HG03565 (cell line): ENCODE data around the gene CLEC4G.
"Not testable (repeated sequence)": the region's sequence is repeated elsewhere in the genome, so short reads cannot be mapped to it uniquely, and the experiment has no call there.

ENCODE experiments used
- ATAC-seq: cut with Tn5 transposase; IDR thresholded peaks from one replicate; pipeline ENCODE4 v1.9.1; 2021; ENCODE audit warnings: mild to moderate bottlenecking, moderate library complexity; ENCODE audit not compliant: unreplicated experiment

The CLEC4G gene

DNA sequence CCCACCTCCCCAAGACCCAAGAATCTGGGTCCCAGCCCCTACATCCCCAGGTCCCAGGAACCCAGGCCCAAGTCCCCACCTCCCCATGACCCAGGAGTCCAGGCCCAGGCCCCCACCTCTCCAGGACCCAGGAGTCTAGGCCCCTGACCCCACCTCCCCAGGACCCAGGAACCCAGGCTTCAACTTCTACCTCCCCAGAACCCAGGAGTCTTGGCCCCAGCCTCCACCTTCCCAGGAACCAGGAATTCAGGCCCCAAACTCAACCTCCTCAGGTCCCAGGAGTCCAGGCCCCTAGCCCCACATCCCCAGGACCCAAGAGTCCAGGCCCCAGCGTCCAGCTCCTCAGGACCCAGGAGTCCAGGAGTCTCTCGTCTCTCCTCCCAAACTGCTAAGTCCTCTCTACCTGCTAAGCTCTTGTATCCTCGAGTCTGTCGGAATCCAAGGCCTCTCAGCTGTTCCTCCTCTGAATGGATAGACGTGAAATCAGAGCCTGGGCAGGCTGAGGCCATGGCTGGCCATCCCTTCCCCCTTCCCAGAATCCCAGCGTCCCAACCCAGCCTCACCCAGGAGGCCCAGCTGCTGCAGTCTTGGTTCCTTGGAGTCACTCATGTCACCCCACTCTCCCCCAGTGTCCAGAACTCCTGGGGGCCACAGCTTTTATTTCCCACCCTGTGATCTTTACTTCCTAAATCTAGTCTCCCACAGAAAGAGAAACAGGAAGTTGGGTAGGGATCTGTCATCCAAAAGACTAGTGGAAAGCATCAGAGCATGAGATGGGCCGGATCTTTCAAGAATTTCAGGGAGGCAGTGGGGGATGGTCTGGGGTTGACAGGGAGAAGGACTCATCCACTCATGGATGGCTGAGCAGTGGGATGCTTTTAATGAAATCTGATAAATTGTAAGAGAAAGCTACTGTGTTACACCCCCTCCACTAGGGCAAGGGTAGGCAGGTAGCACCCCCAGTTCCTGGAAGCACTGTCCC, 15.3 kb upstream of the CLEC4G start, which contains the start of gene CD209:
CD209 (minus strand) TSS at position 632 of the 982 bp plus-strand sequence; CDS start at position 609, 23 bp downstream.
- ATAC-seq: no peak

DNA sequence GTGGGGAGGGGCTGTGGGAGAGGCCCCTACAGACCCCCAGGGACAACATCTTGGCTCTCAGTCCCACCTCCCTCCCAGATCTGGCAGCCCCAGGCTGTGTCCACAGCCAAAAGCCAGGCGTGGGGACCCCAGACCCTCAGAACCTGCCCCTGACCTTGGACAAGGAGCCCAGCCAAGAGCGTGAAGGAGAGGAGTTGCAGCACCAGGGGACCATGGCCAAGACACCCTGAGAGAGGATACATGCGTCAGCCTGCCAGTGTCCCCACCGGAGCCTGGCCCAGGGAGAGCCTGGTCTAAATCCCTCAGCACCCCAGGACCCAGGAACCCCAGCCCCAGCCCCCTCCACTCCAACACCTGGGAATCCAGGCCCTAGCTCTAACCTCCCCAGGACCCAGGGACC, 14.4 kb upstream of the CLEC4G start:
- not testable (repeated sequence) for ATAC-seq

DNA sequence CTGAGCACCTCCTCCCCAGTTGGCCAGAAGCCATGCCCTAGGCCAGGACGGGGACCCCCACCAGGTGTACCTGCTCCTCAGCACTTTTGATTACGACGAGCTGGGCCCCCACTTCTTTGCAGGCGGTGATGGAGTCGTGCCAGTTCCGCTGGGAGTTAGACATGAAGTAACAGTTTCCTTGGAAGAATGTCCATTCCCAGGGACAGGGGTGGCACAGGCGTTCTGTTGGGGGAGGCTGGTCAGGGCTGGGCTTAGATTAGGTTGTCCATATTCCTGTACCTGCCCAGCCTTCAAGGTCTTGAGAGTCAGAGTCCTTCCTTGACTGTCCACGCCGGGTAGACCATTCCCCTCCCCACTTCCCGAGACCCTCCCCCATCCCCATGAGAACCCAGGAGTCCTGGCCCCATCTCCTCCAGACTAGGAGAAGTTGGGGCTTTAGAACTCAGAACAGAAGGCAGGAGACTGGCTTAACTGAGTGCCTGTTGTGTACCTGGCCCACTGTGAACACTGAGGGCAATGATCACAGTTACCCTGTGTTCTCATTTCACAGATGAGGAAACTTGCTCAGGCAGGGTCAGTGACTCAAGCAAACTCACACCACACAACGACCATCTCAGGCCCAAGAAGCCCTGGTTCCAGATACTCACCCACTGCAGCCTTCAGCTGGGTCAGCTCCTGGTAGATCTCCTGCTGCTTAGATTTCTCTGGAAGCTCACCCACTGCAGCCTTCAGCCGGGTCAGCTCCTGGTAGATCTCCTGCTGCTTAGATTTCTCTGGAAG, 13.2 kb upstream of the CLEC4G start:
- ATAC-seq: no peak

DNA sequence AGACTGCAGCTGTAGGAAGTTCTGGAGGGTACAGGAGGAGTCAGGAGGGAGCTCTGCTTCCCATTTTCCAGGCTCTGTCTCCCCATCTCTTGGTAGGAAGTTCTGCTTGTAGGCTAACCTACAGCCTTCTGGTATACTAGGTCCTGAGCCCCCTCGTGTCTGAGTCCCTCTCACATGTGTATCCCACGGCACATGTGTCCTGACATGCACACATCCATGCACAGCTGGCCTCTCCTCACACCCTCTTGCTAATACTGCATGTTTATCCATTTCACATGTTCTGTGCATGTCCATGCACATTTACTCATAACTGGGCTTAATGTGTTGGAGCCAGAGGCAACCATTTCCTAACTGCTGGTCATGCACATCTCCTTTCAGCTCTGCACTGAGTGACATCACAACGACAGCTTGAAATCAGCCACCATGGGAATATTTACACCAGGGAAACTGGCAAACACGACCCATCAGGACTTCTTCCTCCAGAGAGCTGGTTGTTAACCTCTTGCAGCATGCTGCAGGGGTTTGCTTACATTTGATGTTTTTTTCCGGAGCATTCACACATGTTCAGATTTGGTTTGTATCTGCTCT, 12.4 kb upstream of the CLEC4G start:
- ATAC-seq: no peak

DNA sequence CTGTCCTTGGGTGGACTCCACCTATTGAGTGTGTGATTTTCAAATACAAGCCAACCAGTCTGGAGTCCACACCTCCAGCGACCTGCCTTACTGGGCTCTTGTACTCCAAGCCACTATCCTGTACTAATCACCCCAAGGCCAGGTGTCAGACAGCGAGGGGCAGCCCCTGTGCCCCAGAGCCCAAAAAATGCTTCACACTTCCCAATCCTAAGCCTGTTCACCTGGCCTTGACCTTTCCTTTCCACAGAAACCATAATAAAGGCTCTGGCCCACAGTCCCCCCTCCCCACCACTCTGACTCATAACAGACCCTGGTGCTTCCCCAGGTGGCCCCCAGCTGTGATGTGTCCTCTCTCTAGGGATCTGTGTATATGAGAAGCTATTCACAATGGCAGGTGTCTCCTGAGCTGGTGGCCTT, 11.5 kb upstream of the CLEC4G start:
- ATAC-seq: no peak

- ATAC-seq: no peak
Observed at GRCh38 chr19:7742991-7743390, 11.1 kb upstream of the CLEC4G start.

DNA sequence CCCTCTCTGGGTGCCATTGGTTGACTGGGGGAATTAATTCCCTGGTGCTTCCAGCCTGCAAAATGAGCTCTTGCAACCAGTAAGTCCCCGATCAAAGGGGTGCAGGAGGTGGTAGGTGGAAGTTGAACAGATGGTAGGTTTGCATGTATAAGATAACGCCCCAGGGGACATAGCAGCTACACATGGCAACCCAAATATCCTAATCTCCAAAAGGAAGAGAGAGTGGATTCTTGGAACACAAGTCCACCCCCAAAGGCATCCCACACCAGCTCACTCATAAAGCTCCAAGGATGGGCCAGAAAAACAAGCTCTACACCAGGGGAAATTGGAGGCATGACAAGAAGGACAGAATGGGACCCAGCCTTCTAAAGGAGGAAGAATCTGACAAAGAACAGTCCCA, 10.7 kb upstream of the CLEC4G start:
- no peak for ATAC-seq

GRCh38 chr19:7740682-7741054, 8.8 kb upstream of the CLEC4G start:
- ATAC-seq: no peak

- ATAC-seq: no peak
Observed at GRCh38 chr19:7739801-7740681, 8.1 kb upstream of the CLEC4G start.

- no peak for ATAC-seq
Observed at GRCh38 chr19:7739211-7739755, 7.4 kb upstream of the CLEC4G start.

- ATAC-seq: no peak
Observed at GRCh38 chr19:7738023-7738422, 6.1 kb upstream of the CLEC4G start.

DNA sequence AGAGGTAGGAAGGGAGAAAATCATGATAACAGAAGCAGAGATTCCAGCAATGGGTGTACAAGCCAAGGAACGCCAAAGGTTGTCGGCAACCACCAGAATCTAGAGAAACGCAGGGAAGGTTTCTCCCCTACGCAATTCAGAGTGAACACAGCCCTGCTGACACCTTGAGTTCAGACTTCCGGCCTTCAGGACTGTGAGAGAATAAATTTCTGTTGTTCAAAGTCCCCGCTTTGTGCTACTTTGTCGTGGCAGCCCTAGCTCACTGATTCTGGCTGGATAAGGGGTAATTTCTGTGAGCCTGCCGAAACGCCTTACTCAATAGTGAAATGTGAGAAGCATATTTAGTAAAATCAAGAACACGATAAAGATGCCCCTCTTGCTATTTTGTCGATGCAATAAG, 5.3 kb upstream of the CLEC4G start:
- ATAC-seq: no peak

- ATAC-seq: no peak
Observed at GRCh38 chr19:7736148-7736547, 4.2 kb upstream of the CLEC4G start.

GRCh38 chr19:7734220-7735203, 2.6 kb upstream of the CLEC4G start:
- ATAC-seq: no peak

- no peak for ATAC-seq
Observed at GRCh38 chr19:7733376-7733775, 1.5 kb upstream of the CLEC4G start.

- ATAC-seq: no peak
Observed at GRCh38 chr19:7731615-7732014, 295 bp downstream of the CLEC4G start.

DNA sequence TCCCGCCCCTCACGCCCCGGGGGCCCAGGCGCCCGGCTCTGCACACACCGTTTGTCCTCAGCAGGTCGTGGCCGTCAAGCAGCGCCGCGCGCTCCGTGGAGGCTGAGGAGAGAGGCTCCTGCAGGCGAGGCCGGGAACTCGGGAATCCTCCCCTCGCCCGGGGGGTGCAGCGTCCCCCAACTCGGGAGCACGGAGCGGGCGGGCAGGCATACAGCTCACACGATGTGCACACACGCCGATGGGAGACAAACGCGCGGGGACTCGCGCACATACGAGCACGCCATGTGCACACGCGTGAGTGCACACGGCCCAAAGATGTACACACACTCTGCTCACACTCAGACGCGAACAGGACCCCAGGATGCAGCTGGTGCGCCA, 703 bp downstream of the CLEC4G start:
- ATAC-seq: no peak

DNA sequence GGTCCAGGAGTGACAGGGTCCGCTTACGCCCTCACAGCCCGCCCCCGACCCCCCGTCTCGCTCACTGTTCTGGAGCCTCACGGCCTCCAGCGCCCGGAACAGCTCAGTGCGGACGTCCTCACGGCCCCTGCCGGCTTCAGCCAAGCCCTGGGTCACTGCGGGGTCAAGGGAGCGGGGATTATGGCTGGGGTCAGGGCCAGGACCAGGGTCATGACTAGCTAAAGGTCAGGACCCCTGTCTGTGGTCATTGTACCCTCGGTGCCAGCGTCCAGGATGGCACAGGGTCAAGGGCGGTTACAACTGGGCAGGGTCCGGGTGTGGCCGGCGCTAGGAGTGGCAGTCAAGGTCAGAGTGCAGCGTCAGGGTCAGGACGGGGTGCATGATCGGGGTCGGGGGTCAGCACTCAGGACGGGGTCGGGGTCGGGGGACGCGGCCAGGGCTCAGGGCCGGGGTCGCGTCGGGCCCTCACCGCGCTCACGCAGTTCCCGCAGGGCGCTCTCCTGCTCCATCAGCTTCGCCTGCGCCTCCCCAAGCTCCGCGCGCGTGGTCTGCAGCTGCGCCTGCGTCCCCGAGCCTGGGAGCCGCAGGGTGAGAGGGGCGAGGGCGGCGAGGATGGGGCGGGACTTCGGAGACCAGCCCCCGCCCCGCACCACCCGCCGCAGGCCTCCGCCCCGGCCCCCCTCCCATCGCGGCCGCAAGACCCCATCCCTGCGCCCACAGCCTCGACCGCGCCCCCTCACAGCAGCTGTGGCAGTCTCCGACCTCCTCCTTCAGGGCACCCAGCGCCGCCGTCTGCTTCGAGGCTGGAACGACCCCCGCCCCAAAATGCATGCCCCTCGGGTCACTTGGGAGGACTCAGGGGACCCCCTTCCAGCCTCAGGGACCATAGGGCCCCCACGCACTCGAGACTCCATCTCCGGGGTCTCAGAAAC, 1.4 kb downstream of the CLEC4G start:
- no peak for ATAC-seq
